GM21786 (cell line): ENCODE data around the gene VMP1.
"Not testable (repeated sequence)": the region's sequence is repeated elsewhere in the genome, so short reads cannot be mapped to it uniquely, and the experiment has no call there.

Source experiments
- ATAC-seq: cut with Tn5 transposase; IDR thresholded peaks from one replicate; pipeline ENCODE4 v1.9.1; 2021; ENCODE audit not compliant: unreplicated experiment

Gene VMP1

DNA sequence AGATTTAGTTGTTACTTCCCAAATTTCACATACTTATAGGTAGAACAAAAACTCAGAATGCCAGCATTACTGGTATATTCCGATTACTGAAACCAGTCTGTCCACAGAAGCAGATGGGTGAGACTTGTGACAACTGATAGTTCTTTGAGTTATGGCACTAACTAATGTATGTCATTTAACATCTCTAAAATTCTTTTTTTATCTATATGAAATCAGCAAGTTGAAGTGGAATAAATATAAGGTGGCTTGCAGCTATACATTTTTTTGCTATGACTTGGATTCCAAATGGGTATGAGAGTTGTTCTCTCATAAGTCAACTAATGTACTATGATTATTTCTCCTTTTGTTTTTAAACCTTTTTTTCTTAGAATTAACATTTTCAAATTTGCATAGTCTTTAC lies 69.1 kb downstream of the VMP1 start:
- no peak for ATAC-seq

GRCh38 chr17:59777033-59777432 lies 69.6 kb downstream of the VMP1 start:
- no peak for ATAC-seq

GRCh38 chr17:59778996-59779395 lies 71.5 kb downstream of the VMP1 start:
- ATAC-seq = no peak

DNA sequence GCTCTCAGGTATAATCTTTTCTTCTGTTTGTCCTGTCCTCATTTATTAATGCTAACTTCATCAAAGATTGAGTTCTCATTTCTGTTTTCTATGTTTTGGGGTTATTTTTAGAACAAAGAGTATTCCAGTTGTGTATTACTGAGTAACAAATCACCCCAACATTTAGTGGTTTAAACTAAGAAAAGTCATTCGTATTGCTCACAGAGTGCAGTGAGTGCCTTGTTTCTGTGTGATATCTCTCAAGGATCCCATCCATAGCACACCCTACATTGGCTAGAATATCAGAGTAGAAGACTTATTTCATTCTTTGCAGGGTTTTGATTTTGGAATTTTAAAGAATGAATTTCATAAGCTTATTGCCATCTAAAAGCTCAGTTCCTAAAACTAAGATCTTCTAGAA lies 72.1 kb downstream of the VMP1 start:
- no peak for ATAC-seq

DNA sequence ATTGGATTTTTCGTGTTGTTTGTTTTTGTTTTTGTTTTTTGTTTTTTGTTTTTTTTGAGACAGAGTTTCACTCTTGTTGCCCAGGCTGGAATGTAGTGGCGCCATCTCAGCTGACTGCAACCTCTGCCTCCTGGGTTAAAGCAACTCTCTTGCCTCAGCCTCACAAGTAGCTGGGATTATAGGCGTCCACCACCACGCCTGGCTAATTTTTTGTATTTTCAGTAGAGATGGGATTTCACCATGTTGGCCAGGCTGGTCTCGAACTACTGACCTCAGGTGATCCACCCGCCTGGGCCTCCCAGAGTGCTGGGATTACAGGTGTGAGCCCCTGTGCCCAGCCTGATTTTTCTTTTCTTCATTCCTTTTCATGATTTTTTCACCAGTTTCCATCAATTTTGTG lies 73.1 kb downstream of the VMP1 start:
- ATAC-seq = not testable (repeated sequence)

DNA sequence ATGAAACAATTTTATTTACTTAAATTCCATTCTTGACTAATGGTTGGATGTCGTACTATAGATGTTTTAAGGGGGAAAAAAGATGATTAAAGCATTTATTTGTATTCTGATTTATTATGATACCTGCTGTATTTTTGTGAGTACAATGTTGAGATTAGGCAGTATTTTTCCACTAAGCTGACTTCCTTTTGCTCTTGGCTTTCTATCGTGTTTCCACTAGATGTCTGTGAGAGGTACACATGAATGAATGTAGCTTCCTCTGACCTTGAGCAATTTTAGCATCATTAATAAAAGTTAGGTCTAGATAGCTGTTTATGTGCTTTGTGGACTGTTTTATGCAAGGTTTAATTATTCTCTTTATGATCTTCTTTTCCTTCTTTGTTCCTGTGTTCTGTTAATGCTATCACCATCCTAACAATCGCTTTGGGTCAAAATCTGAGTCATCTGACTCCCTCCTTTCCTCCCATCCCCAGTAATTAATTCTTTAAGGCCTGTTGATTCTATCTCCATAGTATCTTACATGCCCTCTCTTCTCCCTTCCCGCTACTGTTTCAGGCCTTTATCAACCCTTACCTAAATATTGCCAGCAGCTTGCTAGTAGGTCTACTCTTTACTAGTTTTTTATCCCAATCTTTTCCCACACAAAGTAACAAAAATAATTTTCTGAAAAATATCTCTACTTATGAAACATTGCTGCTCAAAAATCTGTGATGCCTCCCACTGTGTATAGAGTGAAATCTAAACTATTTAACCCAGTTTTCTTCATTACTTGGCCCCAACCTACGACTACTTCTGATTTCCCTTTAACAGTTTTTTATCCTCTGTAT lies 76.0 kb downstream of the VMP1 start:
- no peak for ATAC-seq

GRCh38 chr17:59785091-59785799 lies 77.8 kb downstream of the VMP1 start:
- no peak for ATAC-seq

GRCh38 chr17:59786213-59786535 lies 78.7 kb downstream of the VMP1 start:
- no peak for ATAC-seq

- ATAC-seq = peak; percentile 90
Measured at GRCh38 chr17:59786536-59787319, 79.3 kb downstream of the VMP1 start.

GRCh38 chr17:59789849-59790248 lies 82.4 kb downstream of the VMP1 start:
- not testable (repeated sequence) for ATAC-seq

DNA sequence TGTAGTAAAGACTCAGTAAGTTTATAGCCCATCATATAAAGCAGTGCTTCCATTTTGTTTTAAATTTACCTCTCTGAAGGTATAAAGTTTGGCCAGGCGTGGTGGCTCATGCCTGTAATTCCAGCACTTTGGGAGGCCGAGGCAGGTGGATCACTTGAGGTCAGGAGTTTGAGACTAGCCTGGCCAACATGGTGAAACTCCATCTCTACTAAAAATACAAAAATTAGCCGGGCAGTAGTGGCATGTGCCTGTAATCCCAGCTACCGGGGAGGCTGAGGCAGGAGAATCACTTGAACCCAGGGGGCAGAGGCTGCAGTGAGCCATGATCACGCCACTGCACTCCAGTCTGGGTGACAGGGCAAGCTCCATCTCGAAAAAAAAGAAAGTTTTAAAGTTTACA lies 83.0 kb downstream of the VMP1 start:
- ATAC-seq = not testable (repeated sequence)

DNA sequence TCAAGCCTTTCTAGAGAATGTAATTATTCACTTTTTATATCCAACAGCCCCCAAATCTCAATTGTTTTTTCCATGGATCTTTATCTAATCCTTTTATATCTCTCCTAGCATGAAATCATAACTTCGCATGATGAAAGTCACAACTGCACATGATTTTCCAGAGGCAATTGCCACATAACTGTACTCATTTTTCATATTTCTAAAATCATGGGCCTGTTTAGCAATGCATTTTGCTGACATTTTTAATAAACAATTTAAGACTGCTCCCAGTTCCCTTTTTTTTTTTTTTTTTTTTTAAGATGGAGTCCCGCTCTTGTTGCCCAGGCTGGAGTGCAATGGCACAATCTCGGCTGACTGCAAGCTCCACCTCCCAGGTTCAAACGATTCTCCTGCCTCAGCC lies 83.5 kb downstream of the VMP1 start:
- ATAC-seq = no peak

- ATAC-seq = no peak
Measured at GRCh38 chr17:59791603-59792457, 84.4 kb downstream of the VMP1 start.

- not testable (repeated sequence) for ATAC-seq
Measured at GRCh38 chr17:59792458-59792823, 85.0 kb downstream of the VMP1 start.

- ATAC-seq = no peak
Measured at GRCh38 chr17:59793205-59793604, 85.8 kb downstream of the VMP1 start.

- ATAC-seq = no peak
Measured at GRCh38 chr17:59796138-59796537, 88.7 kb downstream of the VMP1 start.

GRCh38 chr17:59796785-59797205 lies 89.3 kb downstream of the VMP1 start:
- ATAC-seq = no peak

DNA sequence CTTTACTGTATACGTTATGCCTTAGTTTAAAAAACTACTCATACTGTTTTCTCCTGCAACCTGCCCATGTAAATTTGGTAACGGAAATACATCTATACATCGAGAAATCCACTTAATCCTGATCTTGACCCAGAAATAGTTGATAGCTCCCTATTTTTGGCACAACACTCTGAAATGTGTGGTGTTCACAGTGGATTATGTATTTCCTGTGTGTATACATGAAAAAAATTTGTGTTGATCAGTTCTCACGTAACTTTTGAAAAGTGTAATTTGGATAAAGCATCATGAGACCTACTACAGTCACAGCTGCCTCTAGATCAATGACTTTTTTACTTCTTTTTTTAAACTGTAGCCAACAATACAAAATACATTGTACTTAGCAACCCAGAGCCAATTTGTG lies 90.7 kb downstream of the VMP1 start:
- ATAC-seq = no peak

GRCh38 chr17:59800530-59800942 lies 93.1 kb downstream of the VMP1 start:
- ATAC-seq = no peak

- no peak for ATAC-seq
Measured at GRCh38 chr17:59802160-59802559, 94.7 kb downstream of the VMP1 start.
